H1 (cell line): ENCODE measurements around the gene HAO2. TPM values are rescaled to one million over a fixed set of nuclear protein-coding genes. Genes with fewer than 3 reads are reported as not detected.

ENCODE experiments used
- USF2 ChIP-seq: IDR thresholded peaks from 2 replicates; pipeline ENCODE4 v1.6.1; 2011; ENCODE audit warnings: low read length, improper control_type of control experiment
- polyA plus RNA-seq, 7 experiments: library from polyadenylated mRNA; depleted of rRNA in 3 of 7; stranded (reverse) in 5 of 7; unstranded in 2 of 7; fragments of >200 nt in 5 of 7; fragments of 200-250 nt in 2 of 7; gene quantifications; 1 replicate in 5 of 7; 2 replicates in 1 of 7; 4 replicates in 1 of 7; pipeline versions ENCODE4 v1.2.1 to v1.2.3, GENCODE V29; 2011 to 2013; ENCODE audit warnings: missing spikeins in 2 of 7, mixed read lengths in 2 of 7
- total RNA-seq: library from RNA; stranded (reverse); fragmentation: NEBNext Ultra II Directional; extraction: Animal tissue kit (Norgen Biotek cat#: 25700); gene quantifications from 2 replicates; pipeline ENCODE4 v1.2.1, GENCODE V29; 2021

HAO2 gene
- total and polyA plus RNA-seq, 2 of the 8 experiments (the other 6 are each of a cell fraction or from before 2014, with no cell fraction given): not detected

- TF ChIP-seq USF2: no peak
These were observed 63.3 kb downstream of the HAO2 start (continued) for GRCh38 chr1:119431836-119432235.
